Measurements from ENCODE around the gene EXOC6B.
A peak's percentile ranks its signal among the peaks of the same experiment; 100 is the strongest.

EXOC6B gene

GRCh38 chr2:72148003-72148836, 677.6 kb downstream of the EXOC6B start:
- no peak for TF ChIP-seq CTCF (conservative IDR thresholded peaks at IDR 0.05)
- H3K27ac ChIP-seq: no peak overlapping the region

GRCh38 chr2:72147303-72147971, 678.4 kb downstream of the EXOC6B start, which contains the start of gene CYP26B1:
Gene CYP26B1, minus strand, starts transcription at chr2:72147862. Its CDS starts 28 bp downstream, at chr2:72147834.
- no peak within 1 kb of the TSS for H3K27ac ChIP-seq
- TF ChIP-seq CTCF (conservative IDR thresholded peaks at IDR 0.05): no peak

GRCh38 chr2:72146347-72147302, 679.2 kb downstream of the EXOC6B start:
- H3K27ac ChIP-seq: no peak overlapping the region
- no peak for TF ChIP-seq CTCF (conservative IDR thresholded peaks at IDR 0.05)

GRCh38 chr2:72145658-72146329, 680.0 kb downstream of the EXOC6B start:
- TF ChIP-seq CTCF (conservative IDR thresholded peaks at IDR 0.05): no peak
- H3K27ac ChIP-seq: peak overlapping the region; percentile 15; the same call in 1 of the 2 replicates

GRCh38 chr2:72145289-72145657, 680.6 kb downstream of the EXOC6B start:
- TF ChIP-seq CTCF (conservative IDR thresholded peaks at IDR 0.05): no peak
- peak overlapping the region; percentile 15; the same call in 1 of the 2 replicates for H3K27ac ChIP-seq

- peak overlapping the region; percentile 15; the same call in 1 of the 2 replicates for H3K27ac ChIP-seq
- TF ChIP-seq CTCF (conservative IDR thresholded peaks at IDR 0.05): no peak
Measured at GRCh38 chr2:72144632-72145288, 681.1 kb downstream of the EXOC6B start.

Measured in VCaP (cell line).